Left ventricle myocardium inferior (tissue), 1 donor: ENCODE measurements around the gene FERMT2. TPM values are rescaled to one million over a fixed set of nuclear protein-coding genes. Genes with fewer than 3 reads are reported as not detected.

Source experiments
- DNase-seq: peaks from one replicate; pipeline ENCODE4 v3.0.0-alpha.2; 2020
- H3K27ac ChIP-seq: fragments of 200-600 bp; replicated peaks from 2 replicates; pipeline ENCODE4 v1.8.0; 2021
- H3K27me3 ChIP-seq: fragments of 200-600 bp; 2 replicates; pipeline ENCODE4 v1.8.0; 2021; ENCODE audit warnings: low read depth
- H3K36me3 ChIP-seq: fragments of 200-600 bp; 2 replicates; pipeline ENCODE4 v1.8.0; 2021
- H3K4me1 ChIP-seq: fragments of 200-600 bp; 2 replicates; pipeline ENCODE4 v1.8.0; 2021
- H3K4me3 ChIP-seq: fragments of 200-600 bp; 2 replicates; pipeline ENCODE4 v1.8.0; 2021; ENCODE audit warnings: mild to moderate bottlenecking, moderate library complexity
- H3K9me3 ChIP-seq: fragments of 200-600 bp; replicated peaks from 2 replicates; pipeline ENCODE4 v1.8.0; 2021
- CTCF ChIP-seq: fragments of 200-600 bp; IDR thresholded peaks from 2 replicates; pipeline ENCODE4 v1.8.0; 2021; ENCODE audit warnings: antibody characterized with exemption, mild to moderate bottlenecking, borderline replicate concordance
- intact Hi-C: fragments of 100-400 bp; cut with micrococcal nuclease; formaldehyde crosslinking; loops from one replicate; pipeline ENCODE4 v1.11.0; 2022
- total RNA-seq: library from RNA; stranded (reverse); fragmentation: NEBNext Ultra II Directional; extraction: Animal tissue kit (Norgen Biotek cat#: 25700); gene quantifications from one replicate; pipeline ENCODE4 v1.2.1, GENCODE V29; 2021
- donor health status: DM: no; HTN: yes; CAD: no; lungs with severe emphysema.

Gene FERMT2
- total RNA-seq, 1 donor from 2014 or later = 91.9 TPM

- intact Hi-C loops = no loop called here
- no peak overlapping the region for H3K27ac ChIP-seq
- DNase-seq = no peak
Measured at GRCh38 chr14:52835122-52835903, 115.5 kb downstream of the FERMT2 start.

GRCh38 chr14:52834440-52834842 lies 116.4 kb downstream of the FERMT2 start:
- no peak for DNase-seq
- no peak overlapping the region for H3K4me3 ChIP-seq
- H3K27ac ChIP-seq = no peak overlapping the region
- no peaks in the 10 kb centered on the region for H3K36me3 ChIP-seq
- TF ChIP-seq CTCF = no peak
- no peaks in the 10 kb centered on the region for H3K4me1 ChIP-seq
- H3K27me3 ChIP-seq = no peaks in the 10 kb centered on the region
- H3K9me3 ChIP-seq = no peaks in the 10 kb centered on the region
- intact Hi-C loops = no loop called here

More at GRCh38 chr14:52835122-52835903, 115.5 kb downstream of the FERMT2 start:
- H3K4me1 ChIP-seq = no peaks in the 10 kb centered on the region
- H3K27me3 ChIP-seq = no peaks in the 10 kb centered on the region
- no peak overlapping the region for H3K4me3 ChIP-seq
- TF ChIP-seq CTCF = no peak
- H3K9me3 ChIP-seq = no peaks in the 10 kb centered on the region
- no peaks in the 10 kb centered on the region for H3K36me3 ChIP-seq

- no peaks in the 10 kb centered on the region for H3K36me3 ChIP-seq
- H3K4me1 ChIP-seq = no peaks in the 10 kb centered on the region
- intact Hi-C loops = no loop called here
- H3K4me3 ChIP-seq = no peak overlapping the region
- no peaks in the 10 kb centered on the region for H3K27me3 ChIP-seq
- H3K9me3 ChIP-seq = no peaks in the 10 kb centered on the region
- TF ChIP-seq CTCF = no peak
- no peak overlapping the region for H3K27ac ChIP-seq
- no peak for DNase-seq
Measured at GRCh38 chr14:52833891-52834290, 117.0 kb downstream of the FERMT2 start.

- H3K4me3 ChIP-seq = no peak overlapping the region
- H3K36me3 ChIP-seq = no peaks in the 10 kb centered on the region
- H3K9me3 ChIP-seq = no peaks in the 10 kb centered on the region
- no peak for DNase-seq
- H3K4me1 ChIP-seq = peaks cover 5% of the 10 kb centered on the region
- H3K27ac ChIP-seq = no peak overlapping the region
- TF ChIP-seq CTCF = no peak
- intact Hi-C loops = no loop called here
- no peaks in the 10 kb centered on the region for H3K27me3 ChIP-seq
Measured at GRCh38 chr14:52829527-52830185, 121.2 kb downstream of the FERMT2 start.

GRCh38 chr14:52827426-52827825 lies 123.4 kb downstream of the FERMT2 start:
- no peaks in the 10 kb centered on the region for H3K27me3 ChIP-seq
- H3K4me1 ChIP-seq = peaks cover 11% of the 10 kb centered on the region
- H3K9me3 ChIP-seq = no peaks in the 10 kb centered on the region
- no peak overlapping the region for H3K4me3 ChIP-seq
- TF ChIP-seq CTCF = no peak
- intact Hi-C loops = no loop called here
- H3K27ac ChIP-seq = no peak overlapping the region
- no peak for DNase-seq
- H3K36me3 ChIP-seq = no peaks in the 10 kb centered on the region
